ENCODE data around the gene TTYH1.

DNA sequence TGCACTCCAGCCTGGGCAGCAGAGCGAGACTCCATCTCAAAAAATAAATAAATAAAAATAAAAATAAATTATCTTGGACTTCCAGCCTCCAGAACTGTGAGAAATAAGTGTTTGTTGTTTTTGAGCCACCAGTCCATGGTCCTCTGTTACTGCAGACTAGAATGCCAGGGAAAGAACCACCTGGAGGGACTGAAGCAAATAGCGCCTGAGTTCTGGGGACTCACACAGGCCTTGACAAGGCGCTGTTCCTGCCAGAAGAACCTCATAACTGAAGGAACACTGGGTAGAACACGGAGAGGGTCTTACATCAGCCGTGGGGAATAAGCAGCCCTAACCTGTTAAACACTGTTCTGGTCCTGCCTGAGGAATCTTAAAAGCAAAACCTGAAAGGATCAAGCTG, 25.4 kb downstream of the TTYH1 start:
- TF ChIP-seq, protein P1, sequence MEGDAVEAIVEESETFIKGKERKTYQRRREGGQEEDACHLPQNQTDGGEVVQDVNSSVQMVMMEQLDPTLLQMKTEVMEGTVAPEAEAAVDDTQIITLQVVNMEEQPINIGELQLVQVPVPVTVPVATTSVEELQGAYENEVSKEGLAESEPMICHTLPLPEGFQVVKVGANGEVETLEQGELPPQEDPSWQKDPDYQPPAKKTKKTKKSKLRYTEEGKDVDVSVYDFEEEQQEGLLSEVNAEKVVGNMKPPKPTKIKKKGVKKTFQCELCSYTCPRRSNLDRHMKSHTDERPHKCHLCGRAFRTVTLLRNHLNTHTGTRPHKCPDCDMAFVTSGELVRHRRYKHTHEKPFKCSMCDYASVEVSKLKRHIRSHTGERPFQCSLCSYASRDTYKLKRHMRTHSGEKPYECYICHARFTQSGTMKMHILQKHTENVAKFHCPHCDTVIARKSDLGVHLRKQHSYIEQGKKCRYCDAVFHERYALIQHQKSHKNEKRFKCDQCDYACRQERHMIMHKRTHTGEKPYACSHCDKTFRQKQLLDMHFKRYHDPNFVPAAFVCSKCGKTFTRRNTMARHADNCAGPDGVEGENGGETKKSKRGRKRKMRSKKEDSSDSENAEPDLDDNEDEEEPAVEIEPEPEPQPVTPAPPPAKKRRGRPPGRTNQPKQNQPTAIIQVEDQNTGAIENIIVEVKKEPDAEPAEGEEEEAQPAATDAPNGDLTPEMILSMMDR (IDR thresholded peaks at IDR 0.05; ENCODE audit: poor library complexity) = no peak
- TF ChIP-seq EZH2phosphoT487 (IDR thresholded peaks at IDR 0.05; ENCODE audit: low read depth, severe bottlenecking, unreplicated experiment) = no peak

Data from hepatocyte (in vitro differentiated cells).